Mesothelial cell of epicardium (in vitro differentiated cells): Measurements from ENCODE around the gene SEMA3F. TPM values are rescaled to one million over a fixed set of nuclear protein-coding genes. Genes with fewer than 3 reads are reported as not detected.

Experiments
- DNase-seq, 2 experiments: peaks; one replicate each; pipeline ENCODE4 v3.0.0; 2021; ENCODE audit warnings: low spot score in 2 of 2; ENCODE audit not compliant: unreplicated experiment in 2 of 2
- H3K27ac Mint-ChIP-seq: 2 replicates; pipeline ENCODE4 v1.8.0; 2021; ENCODE audit warnings: mixed read lengths
- H3K27me3 Mint-ChIP-seq: 2 replicates; pipeline ENCODE4 v1.8.0; 2021; ENCODE audit warnings: low read depth, mixed read lengths
- H3K36me3 Mint-ChIP-seq: 2 replicates; pipeline ENCODE4 v1.8.0; 2021; ENCODE audit warnings: mixed read lengths
- H3K4me1 Mint-ChIP-seq: 2 replicates; pipeline ENCODE4 v1.8.0; 2021; ENCODE audit warnings: mixed read lengths
- H3K4me3 Mint-ChIP-seq: 2 replicates; pipeline ENCODE4 v1.8.0; 2021; ENCODE audit warnings: mild to moderate bottlenecking, moderate library complexity, mixed read lengths
- H3K9me3 Mint-ChIP-seq: 2 replicates; pipeline ENCODE4 v1.8.0; 2021; ENCODE audit warnings: mixed read lengths
- CTCF ChIP-seq: fragments of 200-600 bp; sonication (generic); IDR thresholded peaks from one replicate; pipeline ENCODE4 v1.5.0; 2021; ENCODE audit warnings: antibody characterized with exemption; ENCODE audit not compliant: unreplicated experiment
- total RNA-seq: library from RNA; stranded (reverse); gene quantifications from 3 replicates; pipeline ENCODE4 v1.2.1, GENCODE V29; 2021

The SEMA3F gene
- total RNA-seq, 1 donor from 2014 or later = 99.1 TPM

- DNase-seq = no peak
- H3K36me3 Mint-ChIP-seq = peaks cover 33% of the 10 kb centered on the region
- no peaks in the 10 kb centered on the region for H3K9me3 Mint-ChIP-seq
- TF ChIP-seq CTCF = no peak
- H3K27ac Mint-ChIP-seq = no peak overlapping the region
- H3K4me1 Mint-ChIP-seq = peaks cover 4% of the 10 kb centered on the region
- no peak overlapping the region for H3K4me3 Mint-ChIP-seq
- peaks cover 3% of the 10 kb centered on the region for H3K27me3 Mint-ChIP-seq
Observed at GRCh38 chr3:50181985-50182384, 26.9 kb downstream of the SEMA3F start.

- Mint-ChIP-seq H3K9me3 (no peaks in the 10 kb centered on the region), H3K4me1 (peaks cover 4% of the 10 kb centered on the region), H3K36me3 (peaks cover 29% of the 10 kb centered on the region), H3K4me3 (no peak overlapping the region), H3K27me3 (peaks cover 3% of the 10 kb centered on the region), H3K27ac (no peak overlapping the region)
- TF ChIP-seq CTCF = no peak
- DNase-seq = no peak
Observed at GRCh38 chr3:50182533-50183099, 27.5 kb downstream of the SEMA3F start.

- no peak for DNase-seq
- Mint-ChIP-seq H3K27ac (no peak overlapping the region), H3K9me3 (no peaks in the 10 kb centered on the region), H3K36me3 (peaks cover 26% of the 10 kb centered on the region), H3K27me3 (peaks cover 3% of the 10 kb centered on the region), H3K4me3 (no peak overlapping the region), H3K4me1 (peaks cover 4% of the 10 kb centered on the region)
- no peak for TF ChIP-seq CTCF
Observed at GRCh38 chr3:50183755-50184154, 28.6 kb downstream of the SEMA3F start.

- no peak overlapping the region for H3K4me3 Mint-ChIP-seq
- peaks cover 26% of the 10 kb centered on the region for H3K36me3 Mint-ChIP-seq
- H3K27me3 Mint-ChIP-seq = peaks cover 3% of the 10 kb centered on the region
- H3K9me3 Mint-ChIP-seq = no peaks in the 10 kb centered on the region
- peaks cover 8% of the 10 kb centered on the region for H3K4me1 Mint-ChIP-seq
- no peak for DNase-seq
- H3K27ac Mint-ChIP-seq = peak overlapping the region; percentile 53
- no peak for TF ChIP-seq CTCF
Observed at GRCh38 chr3:50184242-50184978, 29.3 kb downstream of the SEMA3F start.

GRCh38 chr3:50185230-50185629, 30.1 kb downstream of the SEMA3F start:
- no peak overlapping the region for H3K4me3 Mint-ChIP-seq
- H3K4me1 Mint-ChIP-seq = peaks cover 5% of the 10 kb centered on the region
- TF ChIP-seq CTCF = no peak
- H3K36me3 Mint-ChIP-seq = peaks cover 21% of the 10 kb centered on the region
- H3K9me3 Mint-ChIP-seq = no peaks in the 10 kb centered on the region
- no peak for DNase-seq
- H3K27me3 Mint-ChIP-seq = peaks cover 3% of the 10 kb centered on the region
- no peak overlapping the region for H3K27ac Mint-ChIP-seq
